Measurements from ENCODE around the gene UBAC2.
"Not testable (repeated sequence)": the region's sequence is repeated elsewhere in the genome, so short reads cannot be mapped to it uniquely, and the experiment has no call there.

UBAC2 gene

DNA sequence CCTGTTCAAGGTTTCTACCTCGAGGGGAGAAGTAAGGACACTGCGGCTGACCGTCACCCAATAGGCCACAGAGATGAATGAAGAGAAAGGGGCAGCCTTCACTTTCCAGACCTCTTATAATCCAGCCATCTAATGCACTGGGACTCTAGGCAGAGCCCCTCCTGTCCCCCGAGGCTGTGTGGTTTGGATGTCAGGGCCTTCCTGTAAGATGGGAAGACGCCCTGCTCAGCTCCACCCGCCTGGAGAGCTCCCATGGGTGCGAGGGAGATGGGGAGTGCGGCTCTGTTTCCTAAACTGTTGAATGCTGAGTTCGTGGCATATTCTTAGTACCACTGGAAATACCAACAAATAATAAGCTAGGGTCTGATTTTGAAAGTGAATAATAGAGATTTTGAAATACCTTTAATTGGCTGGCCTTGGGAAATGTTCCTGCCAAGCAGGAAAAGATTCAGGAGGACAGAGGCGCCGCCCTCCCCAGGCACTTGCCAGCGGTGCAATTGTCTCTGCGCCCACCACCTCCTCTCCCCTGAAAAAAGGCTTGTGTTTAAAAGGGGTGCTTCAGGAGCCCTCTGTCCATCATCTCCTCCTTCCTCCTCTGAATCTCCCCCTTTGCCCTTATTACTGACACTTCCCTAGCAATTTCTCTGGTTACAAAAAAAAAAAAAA, 191.9 kb downstream of the UBAC2 start:
- DNase-seq (ENCODE audit: low read depth in 2 of 2): no peak

- not testable (repeated sequence) for DNase-seq (ENCODE audit: low read depth in 2 of 2)
Observed at GRCh38 chr13:99393391-99393790, 192.7 kb downstream of the UBAC2 start.

GRCh38 chr13:99393791-99394735, 193.4 kb downstream of the UBAC2 start:
- no peak for DNase-seq (ENCODE audit: low read depth in 2 of 2)

- DNase-seq (ENCODE audit: low read depth in 2 of 2): no peak
Observed at GRCh38 chr13:99395436-99395835, 194.8 kb downstream of the UBAC2 start.

- DNase-seq (ENCODE audit: low read depth in 2 of 2): no peak
Observed at GRCh38 chr13:99396446-99396845, 195.8 kb downstream of the UBAC2 start.

GRCh38 chr13:99398071-99398470, 197.4 kb downstream of the UBAC2 start:
- DNase-seq (ENCODE audit: low read depth in 2 of 2): no peak

DNA sequence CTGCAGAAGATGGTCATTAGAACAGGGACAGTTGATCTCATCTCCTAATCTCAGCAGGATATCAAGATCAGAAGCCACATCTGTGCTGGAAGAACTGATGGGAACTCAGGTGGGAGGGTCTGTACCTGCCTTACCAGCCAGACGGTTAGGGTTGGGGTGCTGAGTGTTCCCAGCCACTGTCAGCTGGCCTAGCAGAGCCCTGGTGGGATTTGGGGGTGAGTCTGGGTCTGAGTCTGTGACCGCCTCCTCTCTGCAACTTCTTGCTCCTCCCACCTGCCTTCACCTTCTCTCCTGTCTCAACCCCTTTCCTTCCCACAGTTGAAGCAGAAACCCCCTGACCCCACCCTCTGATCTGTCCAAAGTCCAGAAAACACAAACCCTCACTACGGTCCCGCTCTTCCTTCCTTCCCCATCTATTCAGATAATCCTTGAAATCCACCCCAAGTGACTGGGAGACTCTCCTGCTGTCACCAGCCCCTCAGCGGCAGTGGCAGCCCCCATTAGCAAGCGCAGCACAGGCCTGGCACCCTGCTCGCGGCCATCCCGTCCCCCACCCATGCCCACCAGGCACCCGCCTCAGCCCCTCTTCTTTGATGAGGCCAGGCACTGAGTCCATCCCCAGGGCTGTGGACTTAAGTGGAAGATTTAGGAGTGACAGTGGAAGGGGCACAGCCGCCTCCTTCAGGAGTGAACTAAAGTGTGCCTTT, 198.4 kb downstream of the UBAC2 start:
- DNase-seq (ENCODE audit: low read depth in 2 of 2): no peak

DNA sequence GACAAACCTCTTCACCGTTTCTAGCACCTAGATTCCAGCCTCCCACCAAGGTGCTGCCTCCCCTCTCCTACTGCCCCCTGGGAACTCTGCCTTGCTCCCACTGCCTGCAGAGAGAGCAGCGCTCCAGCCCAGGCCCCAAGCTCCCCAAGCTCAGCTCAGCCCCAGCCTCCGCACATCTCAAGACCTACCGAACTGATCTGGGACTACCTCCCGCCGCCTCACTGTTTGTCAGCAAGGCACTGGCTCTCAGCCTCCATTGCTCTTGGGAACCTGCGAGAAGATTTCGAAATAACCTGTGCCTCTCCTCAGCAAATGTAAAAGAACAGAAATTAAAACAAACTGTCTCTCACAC, 198.9 kb downstream of the UBAC2 start:
- DNase-seq (ENCODE audit: low read depth in 2 of 2): no peak

GRCh38 chr13:99403458-99403971, 202.9 kb downstream of the UBAC2 start:
- DNase-seq (ENCODE audit: low read depth in 2 of 2): no peak

- no peak for DNase-seq (ENCODE audit: low read depth in 2 of 2)
Observed at GRCh38 chr13:99404005-99404755, 203.5 kb downstream of the UBAC2 start.

GRCh38 chr13:99405966-99406365, 205.3 kb downstream of the UBAC2 start:
- no peak for DNase-seq (ENCODE audit: low read depth in 2 of 2)

- no peak for DNase-seq (ENCODE audit: low read depth in 2 of 2)
Observed at GRCh38 chr13:99406799-99407201, 206.1 kb downstream of the UBAC2 start.

- DNase-seq (ENCODE audit: low read depth in 2 of 2): no peak
Observed at GRCh38 chr13:99407906-99408702, 207.4 kb downstream of the UBAC2 start.

DNA sequence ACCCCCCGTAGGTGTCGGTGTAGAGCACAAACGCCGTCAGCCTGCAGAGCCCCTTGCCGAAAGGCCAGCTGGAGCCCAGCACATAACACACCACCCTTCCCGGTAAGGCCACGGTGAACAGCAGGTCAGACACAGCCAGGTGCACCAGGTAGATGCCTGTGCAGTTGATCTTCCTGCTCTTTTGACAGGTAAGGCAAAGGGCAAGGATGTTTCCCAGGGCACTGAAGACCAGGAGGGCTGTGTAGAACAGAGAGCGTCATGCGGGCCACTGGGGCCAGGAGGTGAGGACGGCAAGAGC, 208.0 kb downstream of the UBAC2 start:
- no peak for DNase-seq (ENCODE audit: low read depth in 2 of 2)

DNA sequence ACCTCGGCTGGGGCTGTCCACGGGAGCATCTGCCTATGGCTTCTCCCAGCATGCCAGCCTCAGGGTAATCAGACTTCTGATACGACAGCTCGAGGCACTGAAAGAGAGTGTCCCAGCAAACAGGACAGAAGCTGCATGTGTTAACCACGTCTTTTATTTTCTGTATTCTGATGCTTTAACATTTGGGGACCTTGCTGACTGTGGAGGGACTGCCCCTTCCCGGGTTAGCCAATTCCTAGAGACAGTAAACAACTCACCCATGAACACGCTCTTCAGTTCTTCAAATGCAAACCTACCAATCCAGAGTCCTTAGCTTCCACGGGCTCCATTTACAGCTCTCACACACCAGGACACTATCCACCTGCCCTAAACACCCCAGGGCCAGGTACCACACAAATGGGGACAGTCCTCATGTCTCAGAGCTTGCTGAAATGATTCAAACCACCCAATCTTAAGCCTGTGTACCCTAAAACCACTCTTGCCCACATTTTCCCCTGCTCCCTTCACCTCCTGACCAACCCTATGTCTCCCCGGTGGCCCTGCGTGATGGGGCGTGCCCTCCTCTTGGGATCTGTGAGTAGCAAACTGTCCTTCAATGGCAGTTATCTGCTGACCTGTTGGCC, 208.9 kb downstream of the UBAC2 start:
- not testable (repeated sequence) for DNase-seq (ENCODE audit: low read depth in 2 of 2)

GRCh38 chr13:99410646-99411475, 210.2 kb downstream of the UBAC2 start:
- not testable (repeated sequence) for DNase-seq (ENCODE audit: low read depth in 2 of 2)

DNA sequence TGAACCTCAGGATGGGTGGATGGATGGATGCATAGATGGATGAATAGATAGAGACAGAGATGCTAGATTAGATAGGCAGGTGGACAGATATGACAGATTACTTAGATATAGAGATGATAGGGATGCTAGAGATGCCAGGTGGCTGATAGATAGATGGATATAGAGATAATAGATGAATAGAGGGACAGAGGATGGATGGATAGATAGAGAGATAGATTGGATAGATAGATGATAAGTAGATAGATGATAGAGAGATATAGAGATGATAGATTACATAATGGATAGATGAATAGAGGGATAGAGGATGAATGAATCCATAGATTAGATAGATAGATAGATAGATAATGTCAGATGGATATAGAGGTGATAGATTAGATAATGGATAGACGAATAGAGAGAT, 212.2 kb downstream of the UBAC2 start:
- DNase-seq (ENCODE audit: low read depth in 2 of 2): no peak

DNA sequence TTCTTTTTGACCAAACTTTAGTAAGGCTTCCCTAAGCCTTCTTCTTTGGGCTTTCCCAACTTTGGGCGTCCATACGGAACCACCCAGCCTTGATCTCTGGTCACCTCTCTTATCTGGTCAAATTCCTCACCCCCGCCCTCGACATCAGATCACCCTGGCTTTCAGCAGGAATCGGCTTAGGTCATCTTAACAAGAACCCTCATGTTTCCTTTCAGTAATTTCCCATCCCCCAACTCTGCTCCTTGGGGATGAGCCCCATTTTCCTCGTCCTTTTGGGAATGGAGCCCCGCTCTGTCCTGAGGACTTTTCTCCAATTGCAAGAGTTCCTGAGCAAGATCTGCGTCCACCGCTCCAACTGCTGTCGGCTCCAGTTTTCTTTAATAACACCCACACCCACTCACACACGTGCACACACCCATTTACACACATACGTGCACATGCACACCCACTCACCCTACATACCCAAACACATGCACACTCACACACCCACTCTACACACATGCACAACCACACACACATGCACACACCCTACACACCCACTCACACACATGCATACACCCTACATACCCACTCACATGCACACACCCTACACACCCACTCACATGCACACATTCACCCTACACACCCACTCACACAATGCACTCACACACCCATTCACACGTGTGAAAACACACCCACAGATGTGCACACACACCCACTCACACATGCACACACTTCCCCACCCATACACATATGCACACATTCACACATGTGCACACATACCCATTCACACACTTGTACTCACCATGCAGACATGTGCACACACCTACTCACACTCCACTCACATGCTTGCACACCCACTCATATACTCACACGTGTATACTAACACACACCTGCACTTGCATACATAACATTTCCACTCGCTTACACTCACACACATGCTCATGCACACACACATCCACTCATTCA, 213.7 kb downstream of the UBAC2 start:
- DNase-seq (ENCODE audit: low read depth in 2 of 2): no peak

Measured in stimulated activated CD4-positive, alpha-beta T cell treated with anti-CD3 and anti-CD28 coated beads, Interleukin-1b, Interleukin-23, amount 100 ng/mL, for 1 hour (primary cell).